Endothelial cell of umbilical vein (primary cell): Measurements from ENCODE around the gene C15orf39. TPM values are rescaled to one million over a fixed set of nuclear protein-coding genes. Genes with fewer than 3 reads are reported as not detected.

ENCODE experiments used
- BruUV-seq: library from RNA; stranded (reverse); fragments of 400-500 nt; replicated peaks from 2 replicates; lab custom pipeline; 2021; lab: Mats Ljungman, UMichigan
- CTCF ChIA-PET: fragments of 300-600, 350-600 bp; sonication (Branson Sonifier 250); formaldehyde crosslinking; loops from one replicate; lab custom pipeline; 2021; ENCODE audit warnings: antibody characterized with exemption, inconsistent platforms; lab: Charles Lee
- POLR2A ChIA-PET: fragments of 300-600, 350-600 bp; sonication (Branson Sonifier 250); formaldehyde crosslinking; loops from one replicate; lab custom pipeline; 2021; ENCODE audit warnings: antibody characterized with exemption, inconsistent platforms; lab: Charles Lee
- DNase-seq: peaks from one replicate; pipeline ENCODE4 v3.0.0-alpha.2; 2011; ENCODE audit warnings: low read depth, low spot score
- FAIRE-seq: peaks from 2 replicates; lab custom pipeline; 2011; peaks lifted over from hg19 to GRCh38; lab: Jason Lieb, UNC
- H2AFZ ChIP-seq: 2 replicates; pipeline ENCODE4 v1.6.0; 2012; ENCODE audit warnings: low read depth, low read length, control low read depth, inconsistent platforms
- H3K27ac ChIP-seq: 2 replicates; pipeline ENCODE4 v1.5.1; 2011; ENCODE audit warnings: low read depth, mild to moderate bottlenecking, control low read depth, low read length, moderate library complexity; ENCODE audit not compliant: insufficient read depth
- H3K27me3 ChIP-seq, 2 experiments: 2 replicates each; pipeline versions ENCODE4 v1.6.0 to v1.6.1; 2011; ENCODE audit warnings: low read length in 2 of 2, mixed read lengths in 1 of 2; ENCODE audit not compliant: control insufficient read depth in 2 of 2, insufficient read depth in 2 of 2
- H3K36me3 ChIP-seq, 2 experiments: 2 replicates in 1 of 2; 3 replicates in 1 of 2; pipeline ENCODE4 v1.5.1; 2011; ENCODE audit warnings: low read length in 2 of 2, mild to moderate bottlenecking in 1 of 2, moderate library complexity in 1 of 2; ENCODE audit not compliant: control insufficient read depth in 2 of 2, insufficient read depth in 2 of 2; ENCODE audit errors: extremely low read depth in 1 of 2
- H3K4me1 ChIP-seq: 3 replicates; pipeline ENCODE4 v1.5.1; 2011; ENCODE audit warnings: mild to moderate bottlenecking, low read length; ENCODE audit not compliant: control insufficient read depth, insufficient read depth; ENCODE audit errors: extremely low read depth
- H3K4me2 ChIP-seq: 2 replicates; pipeline ENCODE4 v1.6.1; 2011; ENCODE audit warnings: low read length, control low read depth, mixed read lengths; ENCODE audit not compliant: insufficient read depth
- H3K4me3 ChIP-seq, 3 experiments: fragments of 200-600 bp in 1 of 3; sonication (generic), shearing (Covaris generic) in 1 of 3; replicated peaks in 1 of 3; 2 replicates each; pipeline ENCODE4 v1.5.1; 2011 to 2016; ENCODE audit warnings: control low read depth in 3 of 3, low read length in 3 of 3, mild to moderate bottlenecking in 2 of 3, inconsistent platforms in 1 of 3, low read depth in 1 of 3, moderate library complexity in 1 of 3; ENCODE audit not compliant: insufficient read depth in 1 of 3
- H3K79me2 ChIP-seq: 2 replicates; pipeline ENCODE4 v1.6.0; 2012; ENCODE audit warnings: low read length, inconsistent platforms; ENCODE audit not compliant: control insufficient read depth, insufficient read depth
- H3K9ac ChIP-seq: replicated peaks from 2 replicates; pipeline ENCODE3; 2011; ENCODE audit warnings: low read length, control low read depth; ENCODE audit not compliant: insufficient read depth; ENCODE audit errors: extremely low read depth
- H3K9me1 ChIP-seq: replicated peaks from 3 replicates; pipeline ENCODE4 v1.6.0; 2011; ENCODE audit warnings: mild to moderate bottlenecking, low read length; ENCODE audit not compliant: control insufficient read depth, insufficient read depth; ENCODE audit errors: extremely low read depth
- H3K9me3 ChIP-seq: replicated peaks from 2 replicates; pipeline ENCODE4 v1.5.1; 2012; ENCODE audit warnings: low read length, inconsistent platforms; ENCODE audit not compliant: control insufficient read depth, insufficient read depth
- H4K20me1 ChIP-seq: replicated peaks from 2 replicates; pipeline ENCODE3; 2011; ENCODE audit warnings: mild to moderate bottlenecking, low read length; ENCODE audit not compliant: control insufficient read depth, insufficient read depth; ENCODE audit errors: extremely low read depth
- CTCF ChIP-seq, 2 donors: IDR thresholded peaks; 1 replicate in 1 of 2; 2 replicates in 1 of 2; pipeline ENCODE4 v1.5.1; 2011; ENCODE audit warnings: low read length in 2 of 2, mild to moderate bottlenecking in 2 of 2, moderate library complexity in 2 of 2, control low read depth in 1 of 2, inconsistent platforms in 1 of 2, low read depth in 1 of 2; ENCODE audit not compliant: insufficient read depth in 1 of 2; ENCODE audit errors: extremely low read depth in 1 of 2
- EZH2 ChIP-seq: IDR thresholded peaks from 2 replicates; pipeline ENCODE4 v1.6.1; 2012; ENCODE audit warnings: borderline replicate concordance, low read depth, mild to moderate bottlenecking, moderate library complexity, low read length, inconsistent platforms; ENCODE audit not compliant: severe bottlenecking
- FOS ChIP-seq: IDR thresholded peaks from 2 replicates; pipeline ENCODE4 v1.6.1; 2011; ENCODE audit warnings: mild to moderate bottlenecking, low read length, moderate library complexity, borderline replicate concordance; ENCODE audit not compliant: insufficient read depth
- GATA2 ChIP-seq: IDR thresholded peaks from 2 replicates; pipeline ENCODE4 v1.7.0; 2011; ENCODE audit warnings: low read depth, mild to moderate bottlenecking, moderate library complexity, mixed read lengths, low read length; ENCODE audit not compliant: insufficient read length, insufficient read depth
- JUN ChIP-seq: IDR thresholded peaks from 2 replicates; pipeline ENCODE4 v1.6.1; 2011; ENCODE audit warnings: borderline replicate concordance, low read depth; ENCODE audit not compliant: insufficient read length, insufficient read depth
- MAX ChIP-seq: IDR thresholded peaks from 2 replicates; pipeline ENCODE4 v1.6.1; 2011; ENCODE audit not compliant: insufficient read depth, insufficient read length
- MYC ChIP-seq: IDR thresholded peaks from one replicate; pipeline ENCODE4 v1.6.1; 2011; ENCODE audit warnings: mild to moderate bottlenecking, low read depth, low read length
- POLR2A ChIP-seq: IDR thresholded peaks from 2 replicates; pipeline ENCODE4 v1.6.1; 2012; ENCODE audit warnings: low read depth, mild to moderate bottlenecking, control low read depth, low read length
- POLR2AphosphoS5 ChIP-seq: IDR thresholded peaks from 2 replicates; pipeline ENCODE4 v1.6.1; 2012; ENCODE audit warnings: low read depth, mild to moderate bottlenecking, control low read depth, low read length, moderate library complexity; ENCODE audit not compliant: insufficient read depth
- dilution Hi-C: fragments of 300-500 bp; cut with MboI; formaldehyde crosslinking; loops from one replicate; pipeline ENCODE4 v1.15.0; 2019; ENCODE audit warnings: low sequenced_read_pairs; ENCODE audit not compliant: extremely low pct_ligation_motif_present
- intact Hi-C: fragments of 100-400 bp; cut with micrococcal nuclease; formaldehyde crosslinking; loops from one replicate; pipeline ENCODE4 v1.10.0; 2022
- polyA plus RNA-seq, 4 experiments: library from polyadenylated mRNA; depleted of rRNA in 3 of 4; stranded (reverse) in 3 of 4; unstranded in 1 of 4; fragments of >200 nt; gene quantifications; 2 replicates each; pipeline versions ENCODE4 v1.2.1 to v1.2.3, GENCODE V29; 2011 to 2012; ENCODE audit warnings: missing spikeins in 1 of 4
- total RNA-seq: library from RNA; stranded (reverse); gene quantifications from 2 replicates; pipeline ENCODE4 v1.2.3, GENCODE V29; 2021

The C15orf39 gene
- total and polyA plus RNA-seq, 2 donors (not counting 3 experiments of a cell fraction or from before 2014, with no cell fraction given) = 14.8 to 36.1 TPM

- H2AFZ ChIP-seq = no peak overlapping the region
- peaks cover 4% of the 10 kb centered on the region for H4K20me1 ChIP-seq
- no TSS peak for BruUV-seq
- H3K4me1 ChIP-seq = peaks cover 27% of the 10 kb centered on the region
- peak overlapping the region in 1 of 3 experiments; percentile 65 for H3K4me3 ChIP-seq
- peak; percentile 54 for TF ChIP-seq MAX
- TF ChIP-seq POLR2AphosphoS5 = peak; percentile 49
- TF ChIP-seq POLR2A = no peak
- TF ChIP-seq MYC = peak; percentile 96
- TF ChIP-seq JUN = no peak
- no peak for TF ChIP-seq EZH2
- no peak for TF ChIP-seq GATA2
- TF ChIP-seq FOS = no peak
- TF ChIP-seq CTCF (IDR thresholded peaks at IDR 0.05; ENCODE audit: extremely low read depth in 1 of 2, insufficient read depth in 1 of 2, low read depth in 1 of 2, low read length in 2 of 2) = peak; percentile 94 to 96
- ChIA-PET CTCF (interaction anchor here (0.6 to 7.9 kb wide), 20 partner anchors 10 to 433 kb away, joined by 3 to 213 read pairs (median 4); partner anchors contain the start of genes PPCDC and RPP25), POLR2A (interaction anchor here (1.5 to 2.6 kb wide), 3 partner anchors 161 to 181 kb away, joined by 5 to 14 read pairs (median 8); partner anchors contain the start of gene PPCDC)
- dilution Hi-C loops = no loop called here
- peaks cover 7 to 38% of the 10 kb centered on the region in 2 experiments for H3K36me3 ChIP-seq
- H3K9me1 ChIP-seq = no peaks in the 10 kb centered on the region
- intact Hi-C loops = loop anchor here (1.0 to 10.0 kb wide), 4 partner anchors 161 to 430 kb away; partner anchors contain the start of gene RPP25
- H3K27ac ChIP-seq = peak overlapping the region; percentile 79
- DNase-seq (peak; percentile 92), FAIRE-seq (peak; percentile 94)
- H3K27me3 ChIP-seq = no peaks in the 10 kb centered on the region
- peak overlapping the region; percentile 89 for H3K4me2 ChIP-seq
- no peaks in the 10 kb centered on the region for H3K9me3 ChIP-seq
- H3K9ac ChIP-seq = peak overlapping the region; percentile 98
- peaks cover 78% of the 10 kb centered on the region for H3K79me2 ChIP-seq
Measured at GRCh38 chr15:75204340-75205063, 2.8 kb downstream of the C15orf39 start.
